GM23338 (cell line): ENCODE measurements around the gene BRINP2. TPM values are rescaled to one million over a fixed set of nuclear protein-coding genes. Genes with fewer than 3 reads are reported as not detected.

Experiments
- ATAC-seq: fragments of 200-7000 bp; cut with Tn5 transposase; 3 replicates; pipeline ENCODE4 v1.9.1; 2020
- DNase-seq: peaks from one replicate; pipeline ENCODE4 v3.0.0-alpha.2; 2015; ENCODE audit warnings: low spot score
- H2AFZ ChIP-seq: fragments of 200-600 bp; sonication (generic); 2 replicates; pipeline ENCODE4 v1.8.0; 2016; ENCODE audit warnings: antibody characterized with exemption, mild to moderate bottlenecking, moderate library complexity
- H3F3A ChIP-seq: fragments of 200-600 bp; sonication (generic); replicated peaks from 2 replicates; pipeline ENCODE4 v1.8.0; 2017; ENCODE audit warnings: antibody characterized with exemption, mixed run types, low read depth
- H3K27ac ChIP-seq: fragments of 200-600 bp; sonication (generic); 2 replicates; pipeline ENCODE4 v1.6.1; 2016; ENCODE audit warnings: low read depth
- H3K27me3 ChIP-seq: fragments of 200-600 bp; sonication (generic); 2 replicates; pipeline ENCODE4 v1.8.0; 2016; ENCODE audit warnings: mild to moderate bottlenecking, mixed run types, moderate library complexity; ENCODE audit not compliant: insufficient read depth
- H3K36me3 ChIP-seq: fragments of 200-600 bp; sonication (generic); 2 replicates; pipeline ENCODE4 v1.8.0; 2016; ENCODE audit warnings: mild to moderate bottlenecking; ENCODE audit not compliant: insufficient read depth
- H3K4me1 ChIP-seq: fragments of 200-600 bp; sonication (generic); 2 replicates; pipeline ENCODE4 v1.8.0; 2016; ENCODE audit warnings: mild to moderate bottlenecking, moderate library complexity; ENCODE audit not compliant: insufficient read depth
- H3K4me2 ChIP-seq: fragments of 200-600 bp; sonication (generic); 2 replicates; pipeline ENCODE4 v1.7.1; 2017; ENCODE audit warnings: mixed run types
- H3K4me3 ChIP-seq: fragments of 200-600 bp; sonication (generic); 2 replicates; pipeline ENCODE4 v1.6.1; 2016; ENCODE audit warnings: mixed run types
- H3K79me2 ChIP-seq: fragments of 200-600 bp; sonication (generic); replicated peaks from 2 replicates; pipeline ENCODE4 v1.8.0; 2017; ENCODE audit warnings: mild to moderate bottlenecking; ENCODE audit not compliant: insufficient read depth
- H3K9me2 ChIP-seq: fragments of 200-600 bp; sonication (generic); 2 replicates; pipeline ENCODE4 v1.8.0; 2017; ENCODE audit not compliant: insufficient read depth
- H4K20me1 ChIP-seq: fragments of 200-600 bp; sonication (generic); replicated peaks from 2 replicates; pipeline ENCODE4 v1.8.0; 2017; ENCODE audit warnings: mild to moderate bottlenecking; ENCODE audit not compliant: insufficient read depth
- H3K27ac Mint-ChIP-seq: 2 replicates; pipeline ENCODE4 v1.8.0; 2020; ENCODE audit warnings: inconsistent platforms, mild to moderate bottlenecking, moderate library complexity, mixed read lengths
- H3K27me3 Mint-ChIP-seq: 3 replicates; pipeline ENCODE4 v1.8.0; 2022; ENCODE audit warnings: low read depth, mild to moderate bottlenecking, moderate library complexity, mixed read lengths, inconsistent platforms; ENCODE audit not compliant: insufficient read depth, poor library complexity
- H3K36me3 Mint-ChIP-seq: 3 replicates; pipeline ENCODE4 v1.8.0; 2021; ENCODE audit warnings: low read depth, mild to moderate bottlenecking, inconsistent platforms, moderate library complexity, mixed read lengths
- H3K4me1 Mint-ChIP-seq: 3 replicates; pipeline ENCODE4 v1.8.0; 2020; ENCODE audit warnings: mild to moderate bottlenecking, inconsistent platforms, mixed read lengths
- H3K4me3 Mint-ChIP-seq: 3 replicates; pipeline ENCODE4 v1.8.0; 2021; ENCODE audit warnings: moderate library complexity, mild to moderate bottlenecking, inconsistent platforms, mixed read lengths
- H3K9me3 Mint-ChIP-seq: 3 replicates; pipeline ENCODE4 v1.8.0; 2020; ENCODE audit warnings: moderate library complexity, mild to moderate bottlenecking, inconsistent platforms, mixed read lengths
- CREB1 ChIP-seq: fragments of 250-450 bp; sonication (Bioruptor Pico); IDR thresholded peaks from 2 replicates; pipeline ENCODE4 v1.5.0; 2020; ENCODE audit warnings: low read depth, mild to moderate bottlenecking, moderate library complexity
- EZH2 ChIP-seq: fragments of 200-600 bp; sonication (generic); IDR thresholded peaks from one replicate; pipeline ENCODE4 v1.8.0; 2017; ENCODE audit warnings: antibody characterized with exemption, mild to moderate bottlenecking, low read depth; ENCODE audit not compliant: unreplicated experiment
- EZH2phosphoT487 ChIP-seq: fragments of 200-600 bp; sonication (generic); IDR thresholded peaks from one replicate; pipeline ENCODE4 v1.8.1; 2018; ENCODE audit warnings: antibody characterized with exemption; ENCODE audit not compliant: unreplicated experiment
- JUNB ChIP-seq: IDR thresholded peaks from one replicate; pipeline ENCODE4 v1.6.1; 2016; ENCODE audit warnings: antibody characterized with exemption; ENCODE audit not compliant: unreplicated experiment
- NANOG ChIP-seq: IDR thresholded peaks from 2 replicates; pipeline ENCODE4 v1.6.1; 2016; ENCODE audit warnings: antibody characterized with exemption, borderline replicate concordance
- POLR2AphosphoS5 ChIP-seq: IDR thresholded peaks from 2 replicates; pipeline ENCODE4 v1.6.1; 2016; ENCODE audit warnings: antibody characterized with exemption, low read depth
- STAT1 ChIP-seq: IDR thresholded peaks from one replicate; pipeline ENCODE4 v1.6.1; 2016; ENCODE audit warnings: antibody characterized with exemption; ENCODE audit not compliant: unreplicated experiment
- ZNF331 ChIP-seq: fragments of 250-450 bp; sonication (Bioruptor Pico); IDR thresholded peaks from 2 replicates; pipeline ENCODE4 v1.5.0; 2020; ENCODE audit warnings: low read depth, mild to moderate bottlenecking, moderate library complexity
- polyA plus RNA-seq: library from polyadenylated mRNA; unstranded; fragments of >200 nt; fragmentation: Nextera tagmentation; extraction: Ambion mirVana; gene quantifications from 2 replicates; pipeline ENCODE4 v1.2.1, GENCODE V29; 2016
- total RNA-seq: library from RNA; depleted of rRNA; stranded (reverse); fragments of >200 nt; shearing (Covaris generic); gene quantifications from 2 replicates; pipeline ENCODE4 v1.2.3, GENCODE V29; 2014
- TF ChIP-seq, protein P1 (sequence below): IDR thresholded peaks from one replicate; pipeline ENCODE4 v1.6.1; 2018; ENCODE audit warnings: antibody characterized with exemption; ENCODE audit not compliant: unreplicated experiment
- TF ChIP-seq, protein P2 (sequence below), 2 experiments: fragments of 200-600 bp in 1 of 2; sonication (generic) in 1 of 2; conservative IDR thresholded peaks; 2 replicates each; pipeline versions ENCODE4 v1.5.1 to v1.6.1; 2016 to 2017; ENCODE audit warnings: antibody characterized with exemption in 2 of 2, low read depth in 2 of 2, mild to moderate bottlenecking in 2 of 2, moderate library complexity in 1 of 2
- TF ChIP-seq, protein P3 (sequence below): fragments of 250-450 bp; sonication (Bioruptor Pico); IDR thresholded peaks from 2 replicates; pipeline ENCODE4 v1.5.0; 2020; ENCODE audit warnings: mild to moderate bottlenecking, moderate library complexity

BRINP2 gene
- total and polyA plus RNA-seq, 2 experiments from 2014 or later: 0.10 to 0.52 TPM

DNA sequence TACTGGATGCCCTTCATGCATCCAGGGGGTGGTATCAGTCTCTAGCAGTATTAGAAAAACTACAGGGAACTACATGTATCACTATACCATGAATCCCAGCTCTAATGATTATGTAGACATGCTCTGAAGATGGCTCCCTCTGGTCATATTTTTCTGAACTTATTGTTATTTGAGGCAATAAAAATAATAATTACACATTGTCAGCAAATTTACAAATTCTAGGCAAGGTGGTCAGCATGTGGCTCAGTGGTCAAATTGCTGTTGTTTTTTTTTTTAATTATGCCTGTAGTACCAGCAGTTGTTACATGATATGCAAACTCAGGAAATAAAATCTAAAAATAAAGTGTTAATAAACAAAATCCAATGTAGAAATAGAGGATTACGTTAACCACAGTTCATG is 28.7 kb upstream of the BRINP2 start:
- ATAC-seq (no peak), DNase-seq (no peak)
- H2AFZ ChIP-seq: no peak overlapping the region
- H4K20me1 ChIP-seq: no peaks in the 10 kb centered on the region
- no peaks in the 10 kb centered on the region for H3K79me2 ChIP-seq
- peaks cover 31% of the 10 kb centered on the region for H3K4me1 Mint-ChIP-seq
- H3K27me3 ChIP-seq: no peaks in the 10 kb centered on the region
- H3K4me3 ChIP-seq: no peak overlapping the region
- no peaks in the 10 kb centered on the region for H3K36me3 Mint-ChIP-seq
- H3K4me3 Mint-ChIP-seq: no peak overlapping the region
- no peaks in the 10 kb centered on the region for H3K27me3 Mint-ChIP-seq
- no peak overlapping the region for H3K27ac ChIP-seq
- no peaks in the 10 kb centered on the region for H3K9me3 Mint-ChIP-seq
- peaks cover 18% of the 10 kb centered on the region for H3K4me1 ChIP-seq
- H3K9me2 ChIP-seq: 0 out of 2 replicates have a peak, but pooled peaks cover 8% of the 10 kb centered on the region
- H3K4me2 ChIP-seq: no peak overlapping the region
- no peaks in the 10 kb centered on the region for H3K36me3 ChIP-seq
- TF ChIP-seq EZH2phosphoT487 (no peak), ZNF331 (CRISPR knock-in tag) (no peak), NANOG (no peak), EZH2 (no peak), CREB1 (CRISPR knock-in tag) (no peak), STAT1 (no peak), POLR2AphosphoS5 (no peak), JUNB (no peak)
- TF ChIP-seq, protein P1, sequence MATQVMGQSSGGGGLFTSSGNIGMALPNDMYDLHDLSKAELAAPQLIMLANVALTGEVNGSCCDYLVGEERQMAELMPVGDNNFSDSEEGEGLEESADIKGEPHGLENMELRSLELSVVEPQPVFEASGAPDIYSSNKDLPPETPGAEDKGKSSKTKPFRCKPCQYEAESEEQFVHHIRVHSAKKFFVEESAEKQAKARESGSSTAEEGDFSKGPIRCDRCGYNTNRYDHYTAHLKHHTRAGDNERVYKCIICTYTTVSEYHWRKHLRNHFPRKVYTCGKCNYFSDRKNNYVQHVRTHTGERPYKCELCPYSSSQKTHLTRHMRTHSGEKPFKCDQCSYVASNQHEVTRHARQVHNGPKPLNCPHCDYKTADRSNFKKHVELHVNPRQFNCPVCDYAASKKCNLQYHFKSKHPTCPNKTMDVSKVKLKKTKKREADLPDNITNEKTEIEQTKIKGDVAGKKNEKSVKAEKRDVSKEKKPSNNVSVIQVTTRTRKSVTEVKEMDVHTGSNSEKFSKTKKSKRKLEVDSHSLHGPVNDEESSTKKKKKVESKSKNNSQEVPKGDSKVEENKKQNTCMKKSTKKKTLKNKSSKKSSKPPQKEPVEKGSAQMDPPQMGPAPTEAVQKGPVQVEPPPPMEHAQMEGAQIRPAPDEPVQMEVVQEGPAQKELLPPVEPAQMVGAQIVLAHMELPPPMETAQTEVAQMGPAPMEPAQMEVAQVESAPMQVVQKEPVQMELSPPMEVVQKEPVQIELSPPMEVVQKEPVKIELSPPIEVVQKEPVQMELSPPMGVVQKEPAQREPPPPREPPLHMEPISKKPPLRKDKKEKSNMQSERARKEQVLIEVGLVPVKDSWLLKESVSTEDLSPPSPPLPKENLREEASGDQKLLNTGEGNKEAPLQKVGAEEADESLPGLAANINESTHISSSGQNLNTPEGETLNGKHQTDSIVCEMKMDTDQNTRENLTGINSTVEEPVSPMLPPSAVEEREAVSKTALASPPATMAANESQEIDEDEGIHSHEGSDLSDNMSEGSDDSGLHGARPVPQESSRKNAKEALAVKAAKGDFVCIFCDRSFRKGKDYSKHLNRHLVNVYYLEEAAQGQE: no peak
- TF ChIP-seq, protein P2, sequence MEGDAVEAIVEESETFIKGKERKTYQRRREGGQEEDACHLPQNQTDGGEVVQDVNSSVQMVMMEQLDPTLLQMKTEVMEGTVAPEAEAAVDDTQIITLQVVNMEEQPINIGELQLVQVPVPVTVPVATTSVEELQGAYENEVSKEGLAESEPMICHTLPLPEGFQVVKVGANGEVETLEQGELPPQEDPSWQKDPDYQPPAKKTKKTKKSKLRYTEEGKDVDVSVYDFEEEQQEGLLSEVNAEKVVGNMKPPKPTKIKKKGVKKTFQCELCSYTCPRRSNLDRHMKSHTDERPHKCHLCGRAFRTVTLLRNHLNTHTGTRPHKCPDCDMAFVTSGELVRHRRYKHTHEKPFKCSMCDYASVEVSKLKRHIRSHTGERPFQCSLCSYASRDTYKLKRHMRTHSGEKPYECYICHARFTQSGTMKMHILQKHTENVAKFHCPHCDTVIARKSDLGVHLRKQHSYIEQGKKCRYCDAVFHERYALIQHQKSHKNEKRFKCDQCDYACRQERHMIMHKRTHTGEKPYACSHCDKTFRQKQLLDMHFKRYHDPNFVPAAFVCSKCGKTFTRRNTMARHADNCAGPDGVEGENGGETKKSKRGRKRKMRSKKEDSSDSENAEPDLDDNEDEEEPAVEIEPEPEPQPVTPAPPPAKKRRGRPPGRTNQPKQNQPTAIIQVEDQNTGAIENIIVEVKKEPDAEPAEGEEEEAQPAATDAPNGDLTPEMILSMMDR (conservative IDR thresholded peaks at IDR 0.05; ENCODE audit: low read depth in 2 of 2): no peak
- TF ChIP-seq, protein P3, sequence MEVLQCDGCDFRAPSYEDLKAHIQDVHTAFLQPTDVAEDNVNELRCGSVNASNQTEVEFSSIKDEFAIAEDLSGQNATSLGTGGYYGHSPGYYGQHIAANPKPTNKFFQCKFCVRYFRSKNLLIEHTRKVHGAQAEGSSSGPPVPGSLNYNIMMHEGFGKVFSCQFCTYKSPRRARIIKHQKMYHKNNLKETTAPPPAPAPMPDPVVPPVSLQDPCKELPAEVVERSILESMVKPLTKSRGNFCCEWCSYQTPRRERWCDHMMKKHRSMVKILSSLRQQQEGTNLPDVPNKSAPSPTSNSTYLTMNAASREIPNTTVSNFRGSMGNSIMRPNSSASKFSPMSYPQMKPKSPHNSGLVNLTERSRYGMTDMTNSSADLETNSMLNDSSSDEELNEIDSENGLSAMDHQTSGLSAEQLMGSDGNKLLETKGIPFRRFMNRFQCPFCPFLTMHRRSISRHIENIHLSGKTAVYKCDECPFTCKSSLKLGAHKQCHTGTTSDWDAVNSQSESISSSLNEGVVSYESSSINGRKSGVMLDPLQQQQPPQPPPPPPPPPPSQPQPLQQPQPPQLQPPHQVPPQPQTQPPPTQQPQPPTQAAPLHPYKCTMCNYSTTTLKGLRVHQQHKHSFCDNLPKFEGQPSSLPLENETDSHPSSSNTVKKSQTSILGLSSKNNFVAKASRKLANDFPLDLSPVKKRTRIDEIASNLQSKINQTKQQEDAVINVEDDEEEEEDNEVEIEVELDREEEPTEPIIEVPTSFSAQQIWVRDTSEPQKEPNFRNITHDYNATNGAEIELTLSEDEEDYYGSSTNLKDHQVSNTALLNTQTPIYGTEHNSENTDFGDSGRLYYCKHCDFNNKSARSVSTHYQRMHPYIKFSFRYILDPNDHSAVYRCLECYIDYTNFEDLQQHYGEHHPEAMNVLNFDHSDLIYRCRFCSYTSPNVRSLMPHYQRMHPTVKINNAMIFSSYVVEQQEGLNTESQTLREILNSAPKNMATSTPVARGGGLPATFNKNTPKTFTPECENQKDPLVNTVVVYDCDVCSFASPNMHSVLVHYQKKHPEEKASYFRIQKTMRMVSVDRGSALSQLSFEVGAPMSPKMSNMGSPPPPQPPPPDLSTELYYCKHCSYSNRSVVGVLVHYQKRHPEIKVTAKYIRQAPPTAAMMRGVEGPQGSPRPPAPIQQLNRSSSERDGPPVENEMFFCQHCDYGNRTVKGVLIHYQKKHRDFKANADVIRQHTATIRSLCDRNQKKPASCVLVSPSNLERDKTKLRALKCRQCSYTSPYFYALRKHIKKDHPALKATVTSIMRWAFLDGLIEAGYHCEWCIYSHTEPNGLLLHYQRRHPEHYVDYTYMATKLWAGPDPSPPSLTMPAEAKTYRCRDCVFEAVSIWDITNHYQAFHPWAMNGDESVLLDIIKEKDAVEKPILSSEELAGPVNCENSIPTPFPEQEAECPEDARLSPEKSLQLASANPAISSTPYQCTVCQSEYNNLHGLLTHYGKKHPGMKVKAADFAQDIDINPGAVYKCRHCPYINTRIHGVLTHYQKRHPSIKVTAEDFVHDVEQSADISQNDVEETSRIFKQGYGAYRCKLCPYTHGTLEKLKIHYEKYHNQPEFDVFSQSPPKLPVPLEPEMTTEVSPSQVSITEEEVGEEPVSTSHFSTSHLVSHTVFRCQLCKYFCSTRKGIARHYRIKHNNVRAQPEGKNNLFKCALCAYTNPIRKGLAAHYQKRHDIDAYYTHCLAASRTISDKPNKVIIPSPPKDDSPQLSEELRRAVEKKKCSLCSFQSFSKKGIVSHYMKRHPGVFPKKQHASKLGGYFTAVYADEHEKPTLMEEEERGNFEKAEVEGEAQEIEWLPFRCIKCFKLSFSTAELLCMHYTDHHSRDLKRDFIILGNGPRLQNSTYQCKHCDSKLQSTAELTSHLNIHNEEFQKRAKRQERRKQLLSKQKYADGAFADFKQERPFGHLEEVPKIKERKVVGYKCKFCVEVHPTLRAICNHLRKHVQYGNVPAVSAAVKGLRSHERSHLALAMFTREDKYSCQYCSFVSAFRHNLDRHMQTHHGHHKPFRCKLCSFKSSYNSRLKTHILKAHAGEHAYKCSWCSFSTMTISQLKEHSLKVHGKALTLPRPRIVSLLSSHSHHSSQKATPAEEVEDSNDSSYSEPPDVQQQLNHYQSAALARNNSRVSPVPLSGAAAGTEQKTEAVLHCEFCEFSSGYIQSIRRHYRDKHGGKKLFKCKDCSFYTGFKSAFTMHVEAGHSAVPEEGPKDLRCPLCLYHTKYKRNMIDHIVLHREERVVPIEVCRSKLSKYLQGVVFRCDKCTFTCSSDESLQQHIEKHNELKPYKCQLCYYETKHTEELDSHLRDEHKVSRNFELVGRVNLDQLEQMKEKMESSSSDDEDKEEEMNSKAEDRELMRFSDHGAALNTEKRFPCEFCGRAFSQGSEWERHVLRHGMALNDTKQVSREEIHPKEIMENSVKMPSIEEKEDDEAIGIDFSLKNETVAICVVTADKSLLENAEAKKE (CRISPR knock-in tag): no peak
- H3K27ac Mint-ChIP-seq: no peak overlapping the region
- no peaks in the 10 kb centered on the region for H3F3A ChIP-seq
